ENCODE data around the gene TMEM39A. TPM values are rescaled to one million over a fixed set of nuclear protein-coding genes. Genes with fewer than 3 reads are reported as not detected.

TMEM39A gene
- total and polyA plus RNA-seq, 10 of the 15 experiments (the other 5 are each of a cell fraction or from before 2014, with no cell fraction given), result 10.8 to 44.7 (median 33.2) TPM

- H3K36me3 ChIP-seq (ENCODE audit: control insufficient read depth in 2 of 2, insufficient read depth in 2 of 2, low read length in 1 of 2), result peaks cover 0 to 31% of the 10 kb centered on the region in 2 experiments; a peak in 3 of 4 replicates
- RAD21 ChIA-PET (ENCODE audit: unreplicated experiment), result no interaction called here
These were observed 20.2 kb downstream of the TMEM39A start for GRCh38 chr3:119443179-119443578.

More at GRCh38 chr3:119443179-119443578, 20.2 kb downstream of the TMEM39A start:
- Histone ChIP-seq H3K9me3 (replicated peaks; ENCODE audit: control insufficient read depth, insufficient read depth, low read length) (no peaks in the 10 kb centered on the region; the same call in 2 of the 3 replicates), H3K27me3 (replicated peaks in 1 of 2; ENCODE audit: control insufficient read depth in 2 of 2, insufficient read depth in 2 of 2, low read length in 1 of 2) (no peaks in the 10 kb centered on the region), H3K79me2 (ENCODE audit: control insufficient read depth, insufficient read depth, low read length) (no peaks in the 10 kb centered on the region), H3K4me3 (no peak overlapping the region), H2AFZ (ENCODE audit: control insufficient read depth, low read depth, low read length) (no peak overlapping the region), H3K9ac (ENCODE audit: control insufficient read depth, insufficient read depth, low read length) (no peak overlapping the region), H4K20me1 (ENCODE audit: control insufficient read depth, insufficient read depth) (no peaks in the 10 kb centered on the region), H3K27ac (ENCODE audit: control insufficient read depth, insufficient read depth) (no peak overlapping the region), H3K4me2 (ENCODE audit: control insufficient read depth, insufficient read depth) (no peak overlapping the region), H3K4me1 (ENCODE audit: control insufficient read depth, insufficient read depth, low read length) (no peaks in the 10 kb centered on the region)
- ChIA-PET SMC1A (ENCODE audit: uncharacterized antibody, unreplicated experiment) (interaction anchor here (0.6 kb wide), 1 partner anchor 75 kb away, joined by 3 read pairs; no protein-coding TSS in a partner anchor), CTCF (interaction anchor here (0.6 kb wide), 1 partner anchor 32 kb away, joined by 3 read pairs; no protein-coding TSS in a partner anchor), POLR2A (interaction anchor here (0.6 kb wide), 1 partner anchor 22 kb away, joined by 4 read pairs; no protein-coding TSS in a partner anchor)
- BruUV-seq (replicated peaks), result no TSS peak
- DNase-seq (ENCODE audit: low read depth, low spot score) (no peak), ATAC-seq (no peak), FAIRE-seq (no peak)
- no peak for TF ChIP-seq MAX (IDR thresholded peaks at IDR 0.05; ENCODE audit: low read depth, low read length)
- TF ChIP-seq FOXK2 (IDR thresholded peaks at IDR 0.05), result no peak
- no peak for TF ChIP-seq NR2F1 (conservative IDR thresholded peaks at IDR 0.05)
- no peak for TF ChIP-seq NFIC (IDR thresholded peaks at IDR 0.05; ENCODE audit: low read depth, low read length)
- TF ChIP-seq SREBF2 (IDR thresholded peaks at IDR 0.05; ENCODE audit: low read length), result no peak
- no peak for TF ChIP-seq SMARCA5 (IDR thresholded peaks at IDR 0.05)
- TF ChIP-seq KAT2A (conservative IDR thresholded peaks at IDR 0.05; ENCODE audit: control insufficient read depth, low read depth, low read length), result no peak
- no peak for TF ChIP-seq POU2F2 (IDR thresholded peaks at IDR 0.05; ENCODE audit: borderline replicate concordance, low read depth, low read length)
- no peak for TF ChIP-seq STAT1 (conservative IDR thresholded peaks at IDR 0.05)
- no peak for TF ChIP-seq RELA (IDR thresholded peaks at IDR 0.05; ENCODE audit: borderline replicate concordance, partially characterized antibody)
- no peak for TF ChIP-seq MLLT1 (IDR thresholded peaks at IDR 0.05)
- TF ChIP-seq E2F4 (IDR thresholded peaks at IDR 0.05; ENCODE audit: low read depth, low read length), result no peak
- in situ Hi-C loops (cut with MboI), result no loop called here
- intact Hi-C loops (cut with micrococcal nuclease; ENCODE audit: unreplicated experiment), result no loop called here

Data from GM12878 (cell line).